ENCODE measurements around the gene ZSCAN5C.
"Not testable (repeated sequence)": the region's sequence is repeated elsewhere in the genome, so short reads cannot be mapped to it uniquely, and the experiment has no call there.

The ZSCAN5C gene

GRCh38 chr19:56191711-56192110, 10.4 kb upstream of the ZSCAN5C start:
- no peak for DNase-seq (ENCODE audit: low spot score)

- no peak for DNase-seq (ENCODE audit: low spot score)
Measured at GRCh38 chr19:56193981-56194640, 8.0 kb upstream of the ZSCAN5C start.

DNA sequence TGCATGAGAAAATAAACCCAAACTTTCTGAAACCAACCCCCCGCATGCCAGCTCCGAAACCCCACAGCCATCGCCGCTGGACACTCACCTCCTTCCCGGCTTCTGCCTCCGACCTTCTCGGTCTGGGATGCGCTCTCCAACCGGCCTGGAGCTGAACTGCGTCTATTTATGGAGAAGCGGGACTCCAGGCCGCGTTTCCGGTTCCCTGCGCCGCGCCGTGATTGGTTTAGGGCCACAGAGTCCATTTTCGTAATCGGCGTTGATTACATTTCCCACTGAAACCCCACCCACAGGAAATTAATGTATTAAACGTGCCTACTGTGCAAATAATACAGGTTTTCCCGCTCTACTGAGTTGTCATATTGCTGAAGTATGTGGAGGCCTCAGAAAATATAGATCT, 4.4 kb upstream of the ZSCAN5C start, which contains the start of gene ZSCAN5B:
ZSCAN5B (minus strand) TSS at position 138 of the 400 bp plus-strand sequence. CDS start 4,731 bp downstream, outside the sequence.
- not testable (repeated sequence) for DNase-seq (ENCODE audit: low spot score)

DNA sequence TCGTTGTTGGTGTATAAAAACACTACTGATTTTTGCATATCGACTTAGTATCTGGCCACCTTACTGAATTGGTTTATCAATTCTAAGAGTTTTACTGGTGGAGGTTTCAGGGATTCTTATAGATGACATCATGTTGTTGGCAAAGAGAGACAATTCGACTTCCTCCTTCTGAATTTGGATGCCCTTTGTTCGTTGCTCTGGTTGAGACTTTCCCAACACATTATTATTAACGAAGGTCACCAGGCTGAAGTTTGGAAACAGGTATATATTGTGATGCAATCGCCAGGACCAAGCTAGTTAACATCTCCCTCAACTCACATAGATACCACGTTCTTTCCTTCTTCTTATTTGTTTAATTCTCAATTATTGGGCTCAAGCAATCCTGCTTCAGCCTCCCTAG, 2.4 kb upstream of the ZSCAN5C start:
- no peak for DNase-seq (ENCODE audit: low spot score)

- not testable (repeated sequence) for DNase-seq (ENCODE audit: low spot score)
Measured at GRCh38 chr19:56207581-56207980, 5.5 kb downstream of the ZSCAN5C start.

DNA sequence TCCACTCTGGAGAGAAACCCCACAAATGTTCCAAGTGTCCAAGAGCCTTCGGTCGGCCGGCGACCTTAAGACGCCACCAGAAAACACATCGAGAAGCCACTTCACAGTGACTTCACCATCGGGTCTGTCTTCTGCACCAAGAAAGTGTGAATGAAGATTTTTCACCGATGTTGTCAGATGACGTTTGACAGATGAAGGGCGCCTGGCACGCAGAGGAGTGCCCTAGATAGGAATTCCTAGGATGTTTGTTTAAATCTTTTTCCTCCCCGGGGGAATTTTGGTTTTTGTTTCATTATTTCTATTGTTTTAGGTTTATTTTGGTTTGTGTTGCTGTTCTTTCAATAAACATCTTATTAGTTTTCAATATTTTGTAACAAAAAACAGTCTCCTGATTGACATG, 7.0 kb downstream of the ZSCAN5C start:
- no peak for DNase-seq (ENCODE audit: low spot score)

DNA sequence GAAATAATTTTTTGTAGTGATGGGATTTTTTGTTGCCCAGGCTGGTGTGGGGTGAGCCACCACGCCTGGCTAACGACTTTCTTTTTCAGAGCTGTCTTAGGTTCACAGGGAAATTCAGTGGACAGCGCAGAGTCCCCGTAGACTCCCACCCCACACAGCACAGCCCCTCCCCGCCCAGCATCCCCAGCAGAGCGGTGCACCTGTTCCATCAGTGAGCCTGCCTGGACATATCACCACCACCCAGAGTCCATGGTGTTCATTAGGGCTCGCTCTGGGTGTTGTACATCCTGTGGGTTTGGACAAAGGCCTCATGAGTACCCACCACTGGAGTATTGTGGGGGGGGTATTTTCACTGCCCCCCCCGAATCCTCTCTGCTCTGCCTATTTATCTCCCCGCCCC, 8.0 kb downstream of the ZSCAN5C start:
- DNase-seq (ENCODE audit: low spot score) = not testable (repeated sequence)

- no peak for DNase-seq (ENCODE audit: low spot score)
Measured at GRCh38 chr19:56211718-56212117, 9.6 kb downstream of the ZSCAN5C start.

DNA sequence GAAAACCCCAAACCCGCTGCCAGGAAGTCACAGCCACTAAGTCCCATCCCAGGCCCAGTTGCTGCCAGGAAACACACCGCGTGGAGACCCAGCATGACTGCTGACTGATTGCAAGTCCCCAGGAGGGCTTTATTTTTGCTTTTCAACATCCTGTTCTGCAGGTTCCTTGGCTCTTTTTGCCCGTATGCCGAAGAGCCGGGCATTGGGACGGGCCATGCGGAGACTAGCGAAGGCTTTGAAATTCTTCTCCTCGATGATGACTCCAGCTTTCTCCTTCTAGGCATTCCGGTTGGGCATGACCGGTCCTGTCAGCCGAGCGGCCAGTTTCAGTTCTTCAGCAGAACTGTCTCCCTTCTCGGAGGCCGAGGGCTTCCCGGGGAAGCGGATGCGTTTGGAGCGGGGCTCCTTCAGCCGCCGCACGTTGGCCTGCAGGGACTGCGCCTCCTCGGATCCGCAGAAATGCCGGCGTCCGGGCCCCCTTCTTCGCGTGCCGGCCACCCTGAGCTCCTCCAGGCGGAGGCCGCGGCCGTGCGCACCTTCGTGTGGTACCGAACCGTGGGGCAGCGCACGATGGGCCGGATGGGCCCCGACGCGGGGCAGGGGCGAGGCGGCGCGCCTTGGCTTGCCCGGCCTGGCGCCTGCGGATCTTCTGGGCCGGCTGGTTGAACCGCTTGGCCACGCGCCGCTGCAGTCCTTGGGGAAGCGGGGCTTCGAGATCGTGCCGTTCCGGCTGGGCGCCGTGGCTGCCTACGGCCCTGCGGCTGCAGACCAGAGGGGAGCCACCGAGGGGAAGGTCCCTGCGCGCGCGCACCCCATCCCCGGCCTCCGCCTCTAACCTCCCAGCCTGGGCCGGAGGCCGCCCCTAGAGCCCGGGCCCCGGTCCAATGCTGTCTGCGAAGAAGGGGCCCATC, 15.2 kb downstream of the ZSCAN5C start:
- no peak for DNase-seq (ENCODE audit: low spot score)

DNA sequence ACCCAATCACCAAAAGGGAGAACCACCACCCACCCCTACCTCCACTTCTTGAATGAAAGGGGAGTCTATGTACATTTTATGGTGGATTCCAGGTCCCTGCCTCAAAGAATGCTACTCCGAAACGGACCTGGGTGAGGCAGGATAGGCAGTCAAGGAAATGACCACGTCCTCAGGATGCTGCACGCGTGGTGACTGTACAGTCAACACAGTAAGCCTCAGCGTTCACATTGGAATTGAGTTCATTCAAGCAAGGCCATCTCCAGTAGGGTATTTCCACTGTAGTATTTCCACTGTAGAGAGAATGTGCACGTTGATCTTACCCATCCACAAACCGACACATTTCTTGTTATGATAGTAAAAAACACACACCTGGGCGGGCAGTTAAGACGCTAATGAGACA, 16.9 kb downstream of the ZSCAN5C start:
- no peak for DNase-seq (ENCODE audit: low spot score)

- DNase-seq (ENCODE audit: low spot score) = not testable (repeated sequence)
Measured at GRCh38 chr19:56221442-56221841, 19.4 kb downstream of the ZSCAN5C start.

DNA sequence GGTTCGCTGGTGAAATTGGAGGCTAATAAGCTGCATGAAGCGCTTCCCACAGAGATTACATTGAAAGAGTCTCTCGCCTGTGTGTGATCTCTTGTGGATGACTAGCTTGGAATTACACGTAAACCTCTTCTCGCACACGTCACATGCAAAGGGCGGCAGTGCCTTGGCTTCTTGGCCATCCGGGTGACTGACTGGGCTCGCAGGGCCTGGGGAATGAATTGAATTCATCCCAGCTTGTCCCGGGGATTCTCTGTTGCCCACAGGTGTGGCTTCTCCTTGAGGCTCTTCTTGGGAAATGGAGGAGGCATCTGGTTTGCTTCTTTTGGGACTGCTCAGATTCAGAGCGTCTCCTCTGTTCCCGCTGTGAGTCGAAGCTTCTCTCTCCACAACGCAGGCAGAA, 19.8 kb downstream of the ZSCAN5C start:
- DNase-seq (ENCODE audit: low spot score) = no peak

DNA sequence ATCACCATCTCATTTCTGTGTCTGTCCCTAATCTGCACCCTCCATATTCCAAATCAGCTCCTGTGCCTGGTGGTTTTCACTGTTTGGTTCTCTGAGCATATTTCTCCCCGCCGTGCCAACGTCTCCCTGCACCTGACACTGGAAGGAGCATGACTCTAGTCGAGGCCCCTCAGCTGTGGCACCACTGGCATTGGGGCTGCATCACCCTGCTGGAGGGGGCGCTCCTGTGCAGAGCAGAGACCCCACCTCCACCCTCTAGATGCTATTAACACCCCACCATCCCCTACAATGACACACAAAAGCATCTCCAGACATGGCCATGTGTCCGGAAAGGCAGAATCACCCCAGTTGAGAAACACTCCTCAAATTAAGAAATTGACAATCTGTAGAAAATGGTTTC, 20.8 kb downstream of the ZSCAN5C start:
- no peak for DNase-seq (ENCODE audit: low spot score)

DNA sequence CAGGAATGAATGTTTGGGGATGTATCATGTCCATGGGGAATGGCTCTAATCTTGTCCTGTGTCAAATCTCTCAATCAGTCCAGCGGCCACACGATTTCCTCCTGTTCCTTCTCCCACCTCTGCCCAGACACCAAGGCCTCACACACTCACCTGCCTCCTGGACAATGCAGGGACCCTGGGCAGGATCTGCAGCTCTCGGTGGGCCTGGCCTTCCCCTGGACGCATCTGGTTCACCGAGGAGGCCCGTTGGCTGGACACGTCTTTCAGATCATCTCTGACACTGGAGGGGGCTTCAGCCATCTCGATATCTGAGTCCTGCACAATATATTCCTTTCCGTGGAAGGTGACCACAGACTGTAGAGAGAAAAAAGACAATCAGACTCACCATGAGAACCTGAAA, 21.4 kb downstream of the ZSCAN5C start:
- no peak for DNase-seq (ENCODE audit: low spot score)

GRCh38 chr19:56245121-56245740, 43.2 kb downstream of the ZSCAN5C start:
- DNase-seq (ENCODE audit: low spot score) = no peak

- DNase-seq (ENCODE audit: low spot score) = not testable (repeated sequence)
Measured at GRCh38 chr19:56245764-56246163, 43.7 kb downstream of the ZSCAN5C start.

DNA sequence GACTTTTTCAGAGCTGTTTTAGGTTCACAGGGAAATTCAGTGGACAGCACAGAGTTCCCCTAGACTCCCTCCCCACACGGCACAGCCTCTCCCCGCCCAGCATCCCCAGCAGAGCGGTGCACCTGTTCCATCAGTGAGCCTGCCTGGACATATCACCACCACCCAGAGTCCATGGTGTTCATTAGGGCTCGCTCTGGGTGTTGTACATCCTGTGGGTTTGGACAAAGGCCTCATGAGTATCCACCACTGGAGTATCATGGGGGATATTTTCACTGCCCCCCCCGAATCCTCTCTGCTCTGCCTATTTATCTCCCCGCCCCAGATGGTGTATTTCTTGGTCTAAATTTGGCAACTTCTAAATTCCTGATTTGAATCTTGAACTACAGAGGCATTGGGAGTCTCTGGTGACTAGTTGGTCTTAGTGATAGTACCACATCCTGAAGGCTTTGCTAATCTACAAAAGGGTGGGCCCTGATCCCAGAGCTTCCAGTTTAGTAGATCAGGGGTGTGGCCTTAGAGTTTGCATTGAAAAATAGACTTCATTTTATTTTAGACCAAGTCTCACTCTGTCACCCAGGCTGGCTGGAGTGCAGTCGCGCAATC, 46.8 kb downstream of the ZSCAN5C start:
- DNase-seq (ENCODE audit: low spot score) = not testable (repeated sequence)

DNA sequence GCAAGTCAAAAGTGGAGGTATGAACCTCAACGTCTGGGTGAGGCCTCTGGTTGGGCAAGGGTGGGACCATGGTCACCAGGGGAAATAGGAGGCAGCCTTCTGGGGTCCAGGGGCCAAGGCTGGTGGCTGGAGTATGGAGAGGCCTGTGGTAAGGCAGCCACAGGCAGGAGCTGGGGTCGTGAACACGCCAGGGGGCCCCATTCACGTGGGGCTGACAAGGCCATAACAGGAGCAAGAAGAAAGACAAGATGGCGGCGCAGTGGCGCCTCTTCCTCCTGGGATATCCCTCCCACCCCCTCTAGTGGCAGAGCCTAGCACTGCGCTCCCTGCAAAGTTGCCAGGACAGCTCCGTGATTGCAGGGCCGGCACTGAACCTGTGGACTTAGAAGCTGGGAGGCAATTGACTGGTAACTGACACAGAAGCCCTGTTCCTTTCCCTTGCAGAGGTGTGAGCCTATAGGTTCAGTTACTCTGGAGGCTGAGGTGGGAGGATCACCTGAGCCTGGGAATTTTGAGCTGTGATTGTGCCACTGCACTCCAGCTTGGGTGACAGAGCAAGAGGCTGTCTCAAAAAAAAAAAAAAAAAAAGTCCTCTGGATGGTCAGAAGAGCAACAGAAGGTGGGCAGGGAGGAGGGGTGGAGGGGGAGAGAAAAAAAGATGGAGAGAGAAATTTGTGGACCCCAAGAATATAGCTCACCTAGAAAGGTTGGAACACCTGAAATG, 50.8 kb downstream of the ZSCAN5C start:
- DNase-seq (ENCODE audit: low spot score) = peak; percentile 47

- peak; percentile 20 for DNase-seq (ENCODE audit: low spot score)
Measured at GRCh38 chr19:56253737-56254136, 51.7 kb downstream of the ZSCAN5C start.

DNA sequence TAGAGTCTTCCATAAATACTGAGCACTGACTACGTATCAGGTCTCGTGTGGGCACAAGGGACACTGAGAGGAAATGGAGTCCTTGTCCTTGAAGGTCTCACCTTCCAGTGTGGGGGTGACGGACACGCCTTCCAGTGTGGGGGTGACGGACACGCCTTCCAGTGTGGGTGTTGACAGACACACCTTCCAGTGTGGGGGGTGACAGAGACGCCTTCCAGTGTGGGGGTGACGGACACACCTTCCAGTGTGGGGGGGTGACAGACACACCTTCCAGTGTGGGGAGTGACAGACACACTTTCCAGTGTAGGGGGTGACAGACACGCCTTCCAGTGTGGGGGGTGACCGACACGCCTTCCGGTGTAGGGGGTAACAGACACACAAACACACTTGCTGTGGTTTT, 56.2 kb downstream of the ZSCAN5C start:
- no peak for DNase-seq (ENCODE audit: low spot score)

Measured in CD4-positive, alpha-beta T cell treated with Interleukin-6 at 100 ng/mL for 8 hours (primary cell).